AG09309 (cell line): ENCODE data around the gene TMEM72.

Experiments
- DNase-seq: peaks from one replicate; pipeline ENCODE4 v3.0.0-alpha.2; 2010; ENCODE audit warnings: low read depth
- H3K4me3 ChIP-seq: 2 replicates; pipeline ENCODE4 v1.5.1; 2011; ENCODE audit warnings: mild to moderate bottlenecking, low read depth, low read length, moderate library complexity; ENCODE audit not compliant: control insufficient read depth
- TF ChIP-seq, protein P1 (sequence below): IDR thresholded peaks from 2 replicates; pipeline ENCODE4 v1.5.1; 2011; ENCODE audit warnings: mild to moderate bottlenecking, low read depth, low read length, inconsistent platforms; ENCODE audit not compliant: insufficient read depth, control insufficient read depth; ENCODE audit errors: missing control alignments

TMEM72 gene

GRCh38 chr10:44960482-44961229 lies 49.5 kb downstream of the TMEM72 start:
- TF ChIP-seq, protein P1, sequence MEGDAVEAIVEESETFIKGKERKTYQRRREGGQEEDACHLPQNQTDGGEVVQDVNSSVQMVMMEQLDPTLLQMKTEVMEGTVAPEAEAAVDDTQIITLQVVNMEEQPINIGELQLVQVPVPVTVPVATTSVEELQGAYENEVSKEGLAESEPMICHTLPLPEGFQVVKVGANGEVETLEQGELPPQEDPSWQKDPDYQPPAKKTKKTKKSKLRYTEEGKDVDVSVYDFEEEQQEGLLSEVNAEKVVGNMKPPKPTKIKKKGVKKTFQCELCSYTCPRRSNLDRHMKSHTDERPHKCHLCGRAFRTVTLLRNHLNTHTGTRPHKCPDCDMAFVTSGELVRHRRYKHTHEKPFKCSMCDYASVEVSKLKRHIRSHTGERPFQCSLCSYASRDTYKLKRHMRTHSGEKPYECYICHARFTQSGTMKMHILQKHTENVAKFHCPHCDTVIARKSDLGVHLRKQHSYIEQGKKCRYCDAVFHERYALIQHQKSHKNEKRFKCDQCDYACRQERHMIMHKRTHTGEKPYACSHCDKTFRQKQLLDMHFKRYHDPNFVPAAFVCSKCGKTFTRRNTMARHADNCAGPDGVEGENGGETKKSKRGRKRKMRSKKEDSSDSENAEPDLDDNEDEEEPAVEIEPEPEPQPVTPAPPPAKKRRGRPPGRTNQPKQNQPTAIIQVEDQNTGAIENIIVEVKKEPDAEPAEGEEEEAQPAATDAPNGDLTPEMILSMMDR, result no peak
- no peak overlapping the region for H3K4me3 ChIP-seq
- no peak for DNase-seq

GRCh38 chr10:44961230-44961571 lies 50.1 kb downstream of the TMEM72 start:
- H3K4me3 ChIP-seq, result no peak overlapping the region
- DNase-seq, result no peak
- TF ChIP-seq, protein P1, result no peak

DNA sequence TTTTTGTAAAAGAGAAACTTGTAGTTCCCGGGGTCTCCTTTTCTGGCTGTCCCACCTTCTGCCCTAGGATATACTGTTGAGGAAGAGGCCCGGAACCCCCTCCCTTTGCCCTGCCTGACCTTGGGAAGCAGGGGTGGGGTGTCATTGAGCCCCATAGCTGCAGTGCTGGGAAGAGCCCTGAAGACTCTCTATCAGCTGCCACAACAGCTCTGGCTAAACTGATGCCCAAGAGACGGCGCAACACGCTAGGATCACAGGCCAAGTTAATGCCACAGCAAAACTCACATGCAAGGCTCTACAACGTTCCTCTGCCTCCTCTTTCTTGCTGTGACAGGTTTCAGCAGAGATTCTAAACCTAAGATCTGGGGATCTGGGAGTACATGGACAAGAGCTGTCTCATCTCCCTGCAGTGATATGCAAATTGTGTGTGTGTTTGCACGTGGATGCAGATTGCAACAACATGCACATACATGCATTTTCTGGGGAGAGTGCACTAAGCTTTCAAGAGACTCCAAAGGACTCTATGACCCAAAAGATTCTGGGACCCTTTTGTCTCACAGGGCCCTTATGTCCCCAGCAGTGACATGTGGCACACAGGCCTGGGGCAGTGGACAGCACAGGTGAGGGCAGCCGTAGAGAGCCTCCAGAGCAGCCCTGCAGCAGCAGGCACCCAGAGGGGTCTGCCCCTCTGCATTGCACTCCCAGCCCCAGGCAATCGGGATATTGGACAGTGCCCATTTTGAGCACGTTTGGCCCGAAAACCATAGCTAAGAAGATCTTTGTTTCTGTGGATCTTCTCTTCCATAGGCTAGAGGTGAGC lies 51.0 kb downstream of the TMEM72 start:
- TF ChIP-seq, protein P1, result no peak
- no peak for DNase-seq
- H3K4me3 ChIP-seq, result no peak overlapping the region

DNA sequence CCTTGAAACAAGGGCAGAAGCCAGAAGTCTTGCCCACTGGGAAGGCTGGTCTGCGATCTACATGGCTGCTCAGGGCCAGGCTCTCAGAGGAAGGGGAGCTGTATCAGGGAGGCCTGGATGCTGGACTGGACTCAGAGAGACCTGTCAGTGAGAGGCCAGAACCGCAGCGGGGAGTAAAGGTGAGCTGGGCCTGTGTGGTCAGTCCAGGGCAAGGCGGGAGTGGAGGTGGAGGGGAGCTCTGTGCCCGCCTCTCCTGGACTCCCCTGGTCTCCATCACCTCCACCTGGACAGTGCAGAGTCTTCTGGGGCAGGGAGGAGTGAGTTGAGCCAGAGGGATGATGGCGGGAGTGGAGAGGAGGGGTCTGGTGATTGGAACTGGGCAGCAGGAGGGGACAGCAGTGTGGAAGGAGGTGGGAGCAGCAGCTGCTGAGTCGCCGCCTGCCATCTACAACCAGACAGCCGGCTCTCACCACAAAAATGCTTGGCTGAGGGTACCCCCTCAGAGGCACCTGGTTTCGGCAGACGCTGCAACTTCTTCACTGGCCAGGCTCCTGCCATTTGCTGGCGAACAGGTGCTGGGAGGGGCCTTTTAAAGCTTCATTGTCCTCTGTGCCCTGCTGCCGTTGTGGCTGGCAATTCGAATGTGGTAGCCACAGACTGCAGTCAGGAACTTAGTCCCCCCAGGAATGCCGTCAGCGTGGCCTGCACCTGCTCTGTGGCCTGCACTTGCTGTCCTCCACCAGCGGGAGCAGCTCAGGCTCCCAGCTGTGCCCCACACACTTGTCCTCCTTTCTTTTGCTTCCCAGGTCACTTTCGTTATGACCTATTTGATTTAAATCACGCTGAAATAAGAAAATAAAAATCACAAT lies 52.0 kb downstream of the TMEM72 start:
- TF ChIP-seq, protein P1, result peak; percentile 14
- H3K4me3 ChIP-seq, result no peak overlapping the region
- no peak for DNase-seq

GRCh38 chr10:44963772-44964633 lies 52.9 kb downstream of the TMEM72 start:
- no peak for DNase-seq
- H3K4me3 ChIP-seq, result no peak overlapping the region
- TF ChIP-seq, protein P1, result no peak

DNA sequence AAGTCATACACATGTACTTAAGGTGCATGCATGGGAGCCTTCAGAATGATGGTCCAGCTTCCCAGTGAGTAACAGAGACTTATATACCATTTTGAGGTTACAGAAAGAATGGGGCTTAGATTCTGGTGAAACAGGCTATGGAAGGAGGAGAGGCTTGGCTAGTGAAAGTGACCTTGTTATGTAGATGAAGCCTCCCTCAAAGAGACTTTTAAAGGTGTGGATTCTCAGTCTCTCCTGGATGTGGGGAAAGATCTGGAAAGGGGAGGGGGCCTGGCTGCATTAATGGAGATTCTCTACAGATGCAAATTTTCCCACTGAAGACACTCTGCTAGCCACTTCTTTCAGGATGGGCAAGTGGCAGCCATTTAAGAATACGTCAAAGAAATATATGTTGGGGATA lies 54.0 kb downstream of the TMEM72 start:
- TF ChIP-seq, protein P1, result no peak
- H3K4me3 ChIP-seq, result no peak overlapping the region
- DNase-seq, result no peak
